ENCODE measurements around the gene ZDHHC4.
"Not testable (repeated sequence)": the region's sequence is repeated elsewhere in the genome, so short reads cannot be mapped to it uniquely, and the experiment has no call there.

ZDHHC4 gene

DNA sequence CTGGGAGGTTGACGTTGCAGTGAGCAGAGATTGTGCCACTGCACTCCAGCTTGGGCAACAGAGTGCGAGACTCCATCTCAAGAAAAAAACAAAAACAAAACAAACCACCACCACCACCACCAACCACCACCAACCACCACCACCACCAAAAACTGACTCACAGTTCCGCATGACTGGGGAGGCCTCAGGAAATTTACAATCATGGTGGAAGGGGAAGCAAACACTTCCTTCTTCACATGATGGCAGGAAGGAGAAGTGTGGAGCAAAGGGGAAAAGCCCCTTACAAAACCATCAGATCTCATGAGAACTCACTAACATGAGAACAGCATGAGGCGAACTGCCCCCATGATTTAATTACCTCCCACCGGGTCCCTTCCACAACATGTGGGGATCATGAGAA is 57.7 kb downstream of the ZDHHC4 start:
- H3K36me3 Mint-ChIP-seq (ENCODE audit: insufficient read depth); ATAC-seq (replicated peaks; ENCODE audit: extremely low read depth, poor library complexity, severe bottlenecking); DNase-seq (ENCODE audit: low spot score in 2 of 2); H3K4me3 Mint-ChIP-seq; H3K9me3 Mint-ChIP-seq; H3K27ac Mint-ChIP-seq (ENCODE audit: low read depth); H3K27me3 Mint-ChIP-seq: not testable (repeated sequence)
- H3K4me1 Mint-ChIP-seq, result peaks cover 24% of the 10 kb centered on the region

GRCh38 chr7:6636741-6637543 is 59.7 kb downstream of the ZDHHC4 start, which contains the start of gene ZNF316:
Gene ZNF316, plus strand, starts transcription at chr7:6637318. Its CDS starts 5,092 bp downstream, at chr7:6642410.
- Mint-ChIP-seq H3K4me3 (peak within 1 kb of the TSS; percentile 81), H3K9me3 (no peaks in the 10 kb centered on the region), H3K27me3 (no peaks in the 10 kb centered on the region), H3K27ac (ENCODE audit: low read depth) (peak within 1 kb of the TSS; percentile 82), H3K4me1 (peaks cover 28% of the 10 kb centered on the region), H3K36me3 (ENCODE audit: insufficient read depth) (peaks cover 15% of the 10 kb centered on the region)
- ATAC-seq (replicated peaks; ENCODE audit: extremely low read depth, poor library complexity, severe bottlenecking) (peak; percentile 24), DNase-seq (ENCODE audit: low spot score in 2 of 2) (peak in 1 of 2 donors; percentile 37)

DNA sequence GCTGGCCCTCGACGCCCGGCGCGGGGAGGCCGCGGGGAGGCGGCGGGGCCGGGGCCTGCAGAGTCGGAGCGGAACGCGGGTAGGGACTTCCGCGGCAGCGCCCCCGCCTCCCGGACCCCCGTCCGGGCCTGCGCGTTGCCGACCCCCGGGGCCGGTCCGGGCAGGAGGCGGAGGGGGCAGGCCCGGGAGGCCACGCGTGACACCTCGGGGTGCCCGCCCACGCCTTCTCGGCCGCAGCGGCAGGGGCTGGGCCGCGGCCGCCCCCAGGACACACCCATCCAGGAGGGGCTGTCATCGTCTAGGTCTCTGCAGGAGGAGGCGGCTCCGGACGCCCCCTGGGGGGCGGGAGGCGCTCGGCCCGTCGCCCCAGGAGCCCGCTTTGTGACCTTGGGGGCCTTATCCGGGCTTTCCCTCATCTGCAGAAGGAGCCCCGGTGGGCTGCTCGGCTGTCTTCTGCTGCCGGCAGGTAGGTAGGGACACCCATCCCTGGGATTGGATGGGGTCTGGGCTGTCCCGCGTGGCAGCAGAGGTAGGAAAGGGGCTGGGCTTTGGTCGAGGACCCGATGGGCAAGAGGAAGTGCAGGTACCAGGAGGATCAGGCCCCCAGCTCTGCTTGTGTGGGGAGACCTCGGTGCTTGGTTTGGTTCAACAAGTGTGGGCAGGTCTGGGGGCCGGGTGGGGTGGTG is 60.4 kb downstream of the ZDHHC4 start:
- Mint-ChIP-seq H3K27me3 (no peaks in the 10 kb centered on the region), H3K4me1 (peaks cover 28% of the 10 kb centered on the region), H3K9me3 (no peaks in the 10 kb centered on the region), H3K4me3 (peak overlapping the region; percentile 81), H3K27ac (ENCODE audit: low read depth) (peak overlapping the region; percentile 82), H3K36me3 (ENCODE audit: insufficient read depth) (peaks cover 18% of the 10 kb centered on the region)
- DNase-seq (ENCODE audit: low spot score in 2 of 2), result peak; percentile 37 to 40
- ATAC-seq (replicated peaks; ENCODE audit: extremely low read depth, poor library complexity, severe bottlenecking), result peak; percentile 59
